ENCODE results near the gene GPR179.

The GPR179 gene

GRCh38 chr17:38358586-38359513 lies 15.1 kb upstream of the GPR179 start:
- TF ChIP-seq CTCF (conservative IDR thresholded peaks at IDR 0.05; ENCODE audit: low read length): no peak
- H3K4me3 ChIP-seq (ENCODE audit: low read length): no peak overlapping the region
- DNase-seq (ENCODE audit: low read depth): peak; percentile 36

- TF ChIP-seq CTCF (conservative IDR thresholded peaks at IDR 0.05; ENCODE audit: low read length): no peak
- H3K4me3 ChIP-seq (ENCODE audit: low read length): no peak overlapping the region
- peak; percentile 49 for DNase-seq (ENCODE audit: low read depth)
Observed at GRCh38 chr17:38357486-38358123, 13.8 kb upstream of the GPR179 start.

GRCh38 chr17:38355251-38355650 lies 11.5 kb upstream of the GPR179 start:
- no peak for DNase-seq (ENCODE audit: low read depth)
- H3K4me3 ChIP-seq (ENCODE audit: low read length): no peak overlapping the region
- TF ChIP-seq CTCF (conservative IDR thresholded peaks at IDR 0.05; ENCODE audit: low read length): no peak

- TF ChIP-seq CTCF (conservative IDR thresholded peaks at IDR 0.05; ENCODE audit: low read length): no peak
- no peak overlapping the region for H3K4me3 ChIP-seq (ENCODE audit: low read length)
- DNase-seq (ENCODE audit: low read depth): no peak
Observed at GRCh38 chr17:38354466-38354865, 10.7 kb upstream of the GPR179 start.

- TF ChIP-seq CTCF (conservative IDR thresholded peaks at IDR 0.05; ENCODE audit: low read length): no peak
- DNase-seq (ENCODE audit: low read depth): no peak
- H3K4me3 ChIP-seq (ENCODE audit: low read length): peak overlapping the region; percentile 75
Observed at GRCh38 chr17:38353668-38354067, 9.9 kb upstream of the GPR179 start.

GRCh38 chr17:38353086-38353604 lies 9.4 kb upstream of the GPR179 start:
- peak overlapping the region; percentile 75 for H3K4me3 ChIP-seq (ENCODE audit: low read length)
- no peak for TF ChIP-seq CTCF (conservative IDR thresholded peaks at IDR 0.05; ENCODE audit: low read length)
- no peak for DNase-seq (ENCODE audit: low read depth)

Data from AG10803 (cell line).